HG02885 (cell line): ENCODE data around the gene COMP.

Source experiments
- ATAC-seq: cut with Tn5 transposase; IDR thresholded peaks from one replicate; pipeline ENCODE4 v1.9.1; 2021; ENCODE audit warnings: mild to moderate bottlenecking; ENCODE audit not compliant: unreplicated experiment, poor library complexity

The COMP gene

GRCh38 chr19:18804643-18805042 lies 13.5 kb upstream of the COMP start:
- ATAC-seq = no peak

- no peak for ATAC-seq
These were observed 13.1 kb upstream of the COMP start for GRCh38 chr19:18804139-18804601.

- no peak for ATAC-seq
These were observed 12.5 kb upstream of the COMP start for GRCh38 chr19:18803550-18804138.

- no peak for ATAC-seq
These were observed 11.2 kb upstream of the COMP start for GRCh38 chr19:18802354-18802753.

- ATAC-seq = no peak
These were observed 9.5 kb upstream of the COMP start for GRCh38 chr19:18800636-18801035.

GRCh38 chr19:18800079-18800478 lies 9.0 kb upstream of the COMP start:
- ATAC-seq = no peak

- ATAC-seq = no peak
These were observed 8.4 kb upstream of the COMP start for GRCh38 chr19:18799389-18799970.

GRCh38 chr19:18798384-18799352 lies 7.6 kb upstream of the COMP start:
- no peak for ATAC-seq

GRCh38 chr19:18796239-18796638 lies 5.1 kb upstream of the COMP start:
- ATAC-seq = no peak

- ATAC-seq = no peak
These were observed 4.4 kb upstream of the COMP start for GRCh38 chr19:18795540-18795939.

GRCh38 chr19:18794692-18795091 lies 3.6 kb upstream of the COMP start:
- ATAC-seq = no peak

- no peak for ATAC-seq
These were observed 2.9 kb upstream of the COMP start for GRCh38 chr19:18794029-18794313.

- no peak for ATAC-seq
These were observed 2.3 kb upstream of the COMP start for GRCh38 chr19:18793144-18794028.

- ATAC-seq = no peak
These were observed 1.6 kb upstream of the COMP start for GRCh38 chr19:18792661-18793060.

GRCh38 chr19:18791315-18791678 lies 192 bp upstream of the COMP start:
- no peak for ATAC-seq

GRCh38 chr19:18789883-18790565 lies 1.1 kb downstream of the COMP start:
- no peak for ATAC-seq

GRCh38 chr19:18789422-18789869 lies 1.7 kb downstream of the COMP start:
- ATAC-seq = no peak

GRCh38 chr19:18788529-18789421 lies 2.3 kb downstream of the COMP start:
- no peak for ATAC-seq
